Measurements from ENCODE around the gene GNG14.
"Not testable (repeated sequence)": the region's sequence is repeated elsewhere in the genome, so short reads cannot be mapped to it uniquely, and the experiment has no call there.

- TF ChIP-seq POLR2AphosphoS5, POLR2A, EP300 (IDR thresholded peaks at IDR 0.05): not testable (repeated sequence)
- peak; percentile 15 to 57 (median 34) for TF ChIP-seq CTCF (IDR thresholded peaks at IDR 0.05)
Observed at GRCh38 chr19:12712077-12712476, 24.3 kb downstream of the GNG14 start.
